ENCODE measurements around the gene COL27A1. TPM values are rescaled to one million over a fixed set of nuclear protein-coding genes. Genes with fewer than 3 reads are reported as not detected.

Gene COL27A1
- total and polyA plus RNA-seq, 2 donors (not counting 3 experiments of a cell fraction or from before 2014, with no cell fraction given): 14.7 to 49.1 TPM

DNA sequence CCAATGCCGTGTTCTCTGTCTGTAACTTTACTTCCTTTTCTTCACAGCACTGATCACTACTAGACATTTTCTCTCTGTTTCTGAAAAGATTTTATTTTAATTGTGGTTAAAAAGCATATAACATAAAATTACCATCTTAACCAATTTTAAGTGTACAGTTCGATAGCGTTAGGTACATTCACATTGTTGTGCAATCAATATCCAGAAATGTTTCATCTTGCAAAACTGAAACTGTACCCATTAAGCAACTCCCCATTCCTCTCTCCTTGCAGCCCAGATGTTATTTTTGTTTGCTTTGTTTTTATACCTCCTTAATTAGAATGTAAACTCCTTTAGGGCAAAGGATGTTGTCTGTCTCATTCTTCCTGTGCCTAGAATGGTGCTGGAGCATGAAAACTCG lies 47.5 kb downstream of the COL27A1 start:
- Histone ChIP-seq H2AFZ (ENCODE audit: low read depth, low read length) (no peak overlapping the region), H4K20me1 (replicated peaks; ENCODE audit: control insufficient read depth, extremely low read depth, insufficient read depth, low read length) (no peaks in the 10 kb centered on the region), H3K9me1 (replicated peaks; ENCODE audit: control insufficient read depth, extremely low read depth, insufficient read depth, low read length) (no peaks in the 10 kb centered on the region), H3K27me3 (ENCODE audit: control insufficient read depth in 2 of 2, insufficient read depth in 2 of 2, low read length in 2 of 2) (no peaks in the 10 kb centered on the region), H3K9me3 (replicated peaks; ENCODE audit: control insufficient read depth, insufficient read depth, low read length) (no peaks in the 10 kb centered on the region), H3K4me2 (ENCODE audit: insufficient read depth, low read length) (no peak overlapping the region), H3K27ac (ENCODE audit: insufficient read depth, low read depth, low read length) (no peak overlapping the region), H3K79me2 (ENCODE audit: control insufficient read depth, insufficient read depth, low read length) (no peaks in the 10 kb centered on the region), H3K36me3 (ENCODE audit: control insufficient read depth in 2 of 2, extremely low read depth in 1 of 2, insufficient read depth in 2 of 2, low read length in 2 of 2) (peaks cover 2 to 6% of the 10 kb centered on the region in 2 experiments), H3K4me3 (replicated peaks in 1 of 3; ENCODE audit: insufficient read depth in 1 of 3, low read depth in 1 of 3, low read length in 3 of 3) (no peak overlapping the region), H3K9ac (replicated peaks; ENCODE audit: extremely low read depth, insufficient read depth, low read length) (no peak overlapping the region), H3K4me1 (ENCODE audit: control insufficient read depth, extremely low read depth, insufficient read depth, low read length) (no peaks in the 10 kb centered on the region)
- dilution Hi-C loops (cut with MboI; ENCODE audit: extremely low pct_ligation_motif_present, low sequenced_read_pairs): no loop called here
- ChIA-PET CTCF (interaction anchor here (1.3 kb wide), 2 partner anchors 12 to 19 kb away, joined by 3 to 4 read pairs; no protein-coding TSS in a partner anchor), POLR2A (no interaction called here)
- DNase-seq (ENCODE audit: low read depth, low spot score) (no peak), FAIRE-seq (peak; percentile 59)
- BruUV-seq (replicated peaks): no TSS peak
- intact Hi-C loops (cut with micrococcal nuclease): no loop called here
- TF ChIP-seq POLR2AphosphoS5 (IDR thresholded peaks at IDR 0.05; ENCODE audit: insufficient read depth, low read depth, low read length): no peak

DNA sequence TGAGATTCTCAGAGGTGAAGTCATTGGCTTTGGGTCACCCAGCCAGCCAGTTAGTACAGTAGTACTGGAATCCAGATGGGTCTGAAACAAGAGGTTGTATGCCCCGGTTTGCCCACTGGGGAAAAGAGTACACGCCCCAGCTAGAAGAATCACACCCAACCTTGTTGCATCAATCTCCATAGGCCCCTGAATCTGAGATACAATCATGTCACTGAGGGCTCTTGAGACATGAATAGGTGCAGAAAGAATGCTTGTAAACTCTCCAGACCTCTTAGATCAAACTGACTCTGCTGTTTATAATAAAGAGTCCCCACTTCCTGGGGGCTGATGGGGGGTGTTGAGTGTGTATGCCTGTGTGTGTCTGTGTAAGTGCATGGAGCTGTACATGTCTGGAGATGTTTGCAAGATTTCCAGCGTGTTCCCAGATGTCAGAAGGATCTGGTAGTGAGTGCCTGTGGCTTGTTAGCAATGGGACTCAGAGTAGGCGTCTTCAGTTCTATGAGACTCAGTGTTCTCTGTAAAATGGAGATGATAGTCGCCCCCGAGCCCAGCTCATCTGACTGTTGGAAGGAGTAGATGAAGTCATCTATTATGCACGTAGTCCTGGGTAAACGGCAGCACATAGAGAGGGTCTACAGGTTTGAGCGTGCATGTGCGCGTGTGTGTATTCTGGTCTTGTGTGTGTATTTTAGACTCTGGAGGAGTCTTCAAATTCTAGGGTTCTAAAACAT lies 48.2 kb downstream of the COL27A1 start:
- Histone ChIP-seq H3K27ac (ENCODE audit: insufficient read depth, low read depth, low read length) (no peak overlapping the region), H3K27me3 (ENCODE audit: control insufficient read depth in 2 of 2, insufficient read depth in 2 of 2, low read length in 2 of 2) (no peaks in the 10 kb centered on the region), H3K4me3 (replicated peaks in 1 of 3; ENCODE audit: insufficient read depth in 1 of 3, low read depth in 1 of 3, low read length in 3 of 3) (no peak overlapping the region), H3K9ac (replicated peaks; ENCODE audit: extremely low read depth, insufficient read depth, low read length) (no peak overlapping the region), H3K9me3 (replicated peaks; ENCODE audit: control insufficient read depth, insufficient read depth, low read length) (no peaks in the 10 kb centered on the region), H3K79me2 (ENCODE audit: control insufficient read depth, insufficient read depth, low read length) (no peaks in the 10 kb centered on the region), H3K4me2 (ENCODE audit: insufficient read depth, low read length) (no peak overlapping the region), H3K9me1 (replicated peaks; ENCODE audit: control insufficient read depth, extremely low read depth, insufficient read depth, low read length) (no peaks in the 10 kb centered on the region), H4K20me1 (replicated peaks; ENCODE audit: control insufficient read depth, extremely low read depth, insufficient read depth, low read length) (no peaks in the 10 kb centered on the region), H3K36me3 (ENCODE audit: control insufficient read depth in 2 of 2, extremely low read depth in 1 of 2, insufficient read depth in 2 of 2, low read length in 2 of 2) (peaks cover 2 to 6% of the 10 kb centered on the region in 2 experiments), H2AFZ (ENCODE audit: low read depth, low read length) (no peak overlapping the region), H3K4me1 (ENCODE audit: control insufficient read depth, extremely low read depth, insufficient read depth, low read length) (no peaks in the 10 kb centered on the region)
- ChIA-PET POLR2A (no interaction called here), CTCF (interaction anchor here (0.8 kb wide), 1 partner anchor 13 kb away, joined by 3 read pairs; no protein-coding TSS in a partner anchor)
- no TSS peak for BruUV-seq (replicated peaks)
- intact Hi-C loops (cut with micrococcal nuclease) (no loop called here), dilution Hi-C loops (cut with MboI; ENCODE audit: extremely low pct_ligation_motif_present, low sequenced_read_pairs) (no loop called here)
- DNase-seq (ENCODE audit: low read depth, low spot score) (no peak), FAIRE-seq (no peak)
- TF ChIP-seq, protein P1, sequence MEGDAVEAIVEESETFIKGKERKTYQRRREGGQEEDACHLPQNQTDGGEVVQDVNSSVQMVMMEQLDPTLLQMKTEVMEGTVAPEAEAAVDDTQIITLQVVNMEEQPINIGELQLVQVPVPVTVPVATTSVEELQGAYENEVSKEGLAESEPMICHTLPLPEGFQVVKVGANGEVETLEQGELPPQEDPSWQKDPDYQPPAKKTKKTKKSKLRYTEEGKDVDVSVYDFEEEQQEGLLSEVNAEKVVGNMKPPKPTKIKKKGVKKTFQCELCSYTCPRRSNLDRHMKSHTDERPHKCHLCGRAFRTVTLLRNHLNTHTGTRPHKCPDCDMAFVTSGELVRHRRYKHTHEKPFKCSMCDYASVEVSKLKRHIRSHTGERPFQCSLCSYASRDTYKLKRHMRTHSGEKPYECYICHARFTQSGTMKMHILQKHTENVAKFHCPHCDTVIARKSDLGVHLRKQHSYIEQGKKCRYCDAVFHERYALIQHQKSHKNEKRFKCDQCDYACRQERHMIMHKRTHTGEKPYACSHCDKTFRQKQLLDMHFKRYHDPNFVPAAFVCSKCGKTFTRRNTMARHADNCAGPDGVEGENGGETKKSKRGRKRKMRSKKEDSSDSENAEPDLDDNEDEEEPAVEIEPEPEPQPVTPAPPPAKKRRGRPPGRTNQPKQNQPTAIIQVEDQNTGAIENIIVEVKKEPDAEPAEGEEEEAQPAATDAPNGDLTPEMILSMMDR (IDR thresholded peaks at IDR 0.05; ENCODE audit: extremely low read depth in 1 of 2, insufficient read depth in 1 of 2, low read depth in 1 of 2, low read length in 2 of 2): no peak
- no peak for TF ChIP-seq EZH2 (IDR thresholded peaks at IDR 0.05; ENCODE audit: borderline replicate concordance, low read depth, low read length, severe bottlenecking)

Data from endothelial cell of umbilical vein (primary cell).